ENCODE results near the gene GMPPB. TPM values are rescaled to one million over a fixed set of nuclear protein-coding genes. Genes with fewer than 3 reads are reported as not detected.

GMPPB gene
- total and polyA plus RNA-seq, 9 of the 15 experiments (the other 6 are each of a cell fraction or from before 2014, with no cell fraction given): 0.53 to 17.4 (median 8.1) TPM

- TF ChIP-seq, protein P1, sequence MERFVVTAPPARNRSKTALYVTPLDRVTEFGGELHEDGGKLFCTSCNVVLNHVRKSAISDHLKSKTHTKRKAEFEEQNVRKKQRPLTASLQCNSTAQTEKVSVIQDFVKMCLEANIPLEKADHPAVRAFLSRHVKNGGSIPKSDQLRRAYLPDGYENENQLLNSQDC (CRISPR knock-in tag; IDR thresholded peaks at IDR 0.05): no peak
- TF ChIP-seq AFF4 (CRISPR knock-in tag; IDR thresholded peaks at IDR 0.05): no peak; the same call in 1 of the 2 replicates
- TF ChIP-seq, protein P2, sequence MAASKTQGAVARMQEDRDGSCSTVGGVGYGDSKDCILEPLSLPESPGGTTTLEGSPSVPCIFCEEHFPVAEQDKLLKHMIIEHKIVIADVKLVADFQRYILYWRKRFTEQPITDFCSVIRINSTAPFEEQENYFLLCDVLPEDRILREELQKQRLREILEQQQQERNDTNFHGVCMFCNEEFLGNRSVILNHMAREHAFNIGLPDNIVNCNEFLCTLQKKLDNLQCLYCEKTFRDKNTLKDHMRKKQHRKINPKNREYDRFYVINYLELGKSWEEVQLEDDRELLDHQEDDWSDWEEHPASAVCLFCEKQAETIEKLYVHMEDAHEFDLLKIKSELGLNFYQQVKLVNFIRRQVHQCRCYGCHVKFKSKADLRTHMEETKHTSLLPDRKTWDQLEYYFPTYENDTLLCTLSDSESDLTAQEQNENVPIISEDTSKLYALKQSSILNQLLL (CRISPR knock-in tag; IDR thresholded peaks at IDR 0.05; ENCODE audit: borderline replicate concordance): no peak
- TF ChIP-seq TOE1 (IDR thresholded peaks at IDR 0.05; ENCODE audit: borderline replicate concordance): 0 out of 2 replicates have a peak, but pooled peaks have one; percentile 25
- TF ChIP-seq TOE1 (CRISPR knock-in tag; IDR thresholded peaks at IDR 0.05; ENCODE audit: borderline replicate concordance, low read depth): no peak
- no peak for TF ChIP-seq ZKSCAN1 (IDR thresholded peaks at IDR 0.05; ENCODE audit: low read depth, low read length)
- TF ChIP-seq, protein P3, sequence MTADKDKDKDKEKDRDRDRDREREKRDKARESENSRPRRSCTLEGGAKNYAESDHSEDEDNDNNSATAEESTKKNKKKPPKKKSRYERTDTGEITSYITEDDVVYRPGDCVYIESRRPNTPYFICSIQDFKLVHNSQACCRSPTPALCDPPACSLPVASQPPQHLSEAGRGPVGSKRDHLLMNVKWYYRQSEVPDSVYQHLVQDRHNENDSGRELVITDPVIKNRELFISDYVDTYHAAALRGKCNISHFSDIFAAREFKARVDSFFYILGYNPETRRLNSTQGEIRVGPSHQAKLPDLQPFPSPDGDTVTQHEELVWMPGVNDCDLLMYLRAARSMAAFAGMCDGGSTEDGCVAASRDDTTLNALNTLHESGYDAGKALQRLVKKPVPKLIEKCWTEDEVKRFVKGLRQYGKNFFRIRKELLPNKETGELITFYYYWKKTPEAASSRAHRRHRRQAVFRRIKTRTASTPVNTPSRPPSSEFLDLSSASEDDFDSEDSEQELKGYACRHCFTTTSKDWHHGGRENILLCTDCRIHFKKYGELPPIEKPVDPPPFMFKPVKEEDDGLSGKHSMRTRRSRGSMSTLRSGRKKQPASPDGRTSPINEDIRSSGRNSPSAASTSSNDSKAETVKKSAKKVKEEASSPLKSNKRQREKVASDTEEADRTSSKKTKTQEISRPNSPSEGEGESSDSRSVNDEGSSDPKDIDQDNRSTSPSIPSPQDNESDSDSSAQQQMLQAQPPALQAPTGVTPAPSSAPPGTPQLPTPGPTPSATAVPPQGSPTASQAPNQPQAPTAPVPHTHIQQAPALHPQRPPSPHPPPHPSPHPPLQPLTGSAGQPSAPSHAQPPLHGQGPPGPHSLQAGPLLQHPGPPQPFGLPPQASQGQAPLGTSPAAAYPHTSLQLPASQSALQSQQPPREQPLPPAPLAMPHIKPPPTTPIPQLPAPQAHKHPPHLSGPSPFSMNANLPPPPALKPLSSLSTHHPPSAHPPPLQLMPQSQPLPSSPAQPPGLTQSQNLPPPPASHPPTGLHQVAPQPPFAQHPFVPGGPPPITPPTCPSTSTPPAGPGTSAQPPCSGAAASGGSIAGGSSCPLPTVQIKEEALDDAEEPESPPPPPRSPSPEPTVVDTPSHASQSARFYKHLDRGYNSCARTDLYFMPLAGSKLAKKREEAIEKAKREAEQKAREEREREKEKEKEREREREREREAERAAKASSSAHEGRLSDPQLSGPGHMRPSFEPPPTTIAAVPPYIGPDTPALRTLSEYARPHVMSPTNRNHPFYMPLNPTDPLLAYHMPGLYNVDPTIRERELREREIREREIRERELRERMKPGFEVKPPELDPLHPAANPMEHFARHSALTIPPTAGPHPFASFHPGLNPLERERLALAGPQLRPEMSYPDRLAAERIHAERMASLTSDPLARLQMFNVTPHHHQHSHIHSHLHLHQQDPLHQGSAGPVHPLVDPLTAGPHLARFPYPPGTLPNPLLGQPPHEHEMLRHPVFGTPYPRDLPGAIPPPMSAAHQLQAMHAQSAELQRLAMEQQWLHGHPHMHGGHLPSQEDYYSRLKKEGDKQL (CRISPR knock-in tag; IDR thresholded peaks at IDR 0.05; ENCODE audit: borderline replicate concordance): no peak
- no peak for TF ChIP-seq PRPF4 (IDR thresholded peaks at IDR 0.05; ENCODE audit: insufficient read depth, low read depth, low read length, poor library complexity, severe bottlenecking)
- no peak for TF ChIP-seq NR3C1 (CRISPR knock-in tag; IDR thresholded peaks at IDR 0.05)
- TF ChIP-seq KLF13 (tag; IDR thresholded peaks at IDR 0.05; ENCODE audit: borderline replicate concordance, low read depth): no peak
- TF ChIP-seq HNRNPUL1 (IDR thresholded peaks at IDR 0.05; ENCODE audit: low read length): no peak
- TF ChIP-seq TFAM (CRISPR knock-in tag; conservative IDR thresholded peaks at IDR 0.05): no peak
Observed at GRCh38 chr3:49723628-49724551, at the start of gene GMPPB (continued).

All from K562 (cell line).